ENCODE data around the gene GPC5.

GRCh38 chr13:92564942-92565341 is 1166.5 kb downstream of the GPC5 start:
- TF ChIP-seq, protein P1, sequence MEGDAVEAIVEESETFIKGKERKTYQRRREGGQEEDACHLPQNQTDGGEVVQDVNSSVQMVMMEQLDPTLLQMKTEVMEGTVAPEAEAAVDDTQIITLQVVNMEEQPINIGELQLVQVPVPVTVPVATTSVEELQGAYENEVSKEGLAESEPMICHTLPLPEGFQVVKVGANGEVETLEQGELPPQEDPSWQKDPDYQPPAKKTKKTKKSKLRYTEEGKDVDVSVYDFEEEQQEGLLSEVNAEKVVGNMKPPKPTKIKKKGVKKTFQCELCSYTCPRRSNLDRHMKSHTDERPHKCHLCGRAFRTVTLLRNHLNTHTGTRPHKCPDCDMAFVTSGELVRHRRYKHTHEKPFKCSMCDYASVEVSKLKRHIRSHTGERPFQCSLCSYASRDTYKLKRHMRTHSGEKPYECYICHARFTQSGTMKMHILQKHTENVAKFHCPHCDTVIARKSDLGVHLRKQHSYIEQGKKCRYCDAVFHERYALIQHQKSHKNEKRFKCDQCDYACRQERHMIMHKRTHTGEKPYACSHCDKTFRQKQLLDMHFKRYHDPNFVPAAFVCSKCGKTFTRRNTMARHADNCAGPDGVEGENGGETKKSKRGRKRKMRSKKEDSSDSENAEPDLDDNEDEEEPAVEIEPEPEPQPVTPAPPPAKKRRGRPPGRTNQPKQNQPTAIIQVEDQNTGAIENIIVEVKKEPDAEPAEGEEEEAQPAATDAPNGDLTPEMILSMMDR (conservative IDR thresholded peaks at IDR 0.05; ENCODE audit: low read length): no peak
- no peak for TF ChIP-seq EZH2phosphoT487 (IDR thresholded peaks at IDR 0.05; ENCODE audit: borderline replicate concordance, low read depth, low read length)

All from OCI-LY7 (cell line).